ENCODE measurements around the gene VCL. TPM values are rescaled to one million over a fixed set of nuclear protein-coding genes. Genes with fewer than 3 reads are reported as not detected.

VCL gene
- polyA plus RNA-seq, 1 of the 3 experiments (the other 2 are of a cell fraction) = 147 TPM

DNA sequence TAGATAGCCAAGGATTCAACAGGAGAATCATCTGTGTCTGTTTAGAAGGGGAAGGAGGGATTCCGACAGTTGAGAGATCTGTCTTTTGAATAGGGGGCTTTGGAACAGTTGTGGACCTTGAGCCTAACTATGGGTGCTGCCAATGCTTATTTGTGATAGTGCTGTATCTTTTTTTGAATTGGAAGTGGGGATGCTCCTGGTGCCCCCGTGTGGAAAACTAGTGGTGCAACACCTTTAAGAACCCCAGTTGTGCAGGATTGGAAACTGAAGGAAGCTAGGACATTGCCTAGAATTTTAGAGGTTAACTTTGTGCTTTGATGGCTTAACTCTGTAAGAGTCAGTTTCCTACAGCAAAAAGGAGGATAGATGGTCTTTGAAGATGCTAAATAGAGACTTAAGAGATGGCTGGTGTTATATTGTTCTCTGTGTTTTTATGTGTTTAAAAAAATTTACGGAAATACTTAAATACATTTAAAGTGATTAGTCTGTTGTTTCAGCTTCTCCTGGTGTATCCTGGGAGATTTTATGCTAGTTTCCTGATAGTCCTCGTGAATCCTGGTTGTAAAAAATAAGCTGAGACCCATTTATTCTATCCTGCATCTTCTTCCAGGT lies 83.4 kb downstream of the VCL start (continued):
- TF ChIP-seq, protein P1, sequence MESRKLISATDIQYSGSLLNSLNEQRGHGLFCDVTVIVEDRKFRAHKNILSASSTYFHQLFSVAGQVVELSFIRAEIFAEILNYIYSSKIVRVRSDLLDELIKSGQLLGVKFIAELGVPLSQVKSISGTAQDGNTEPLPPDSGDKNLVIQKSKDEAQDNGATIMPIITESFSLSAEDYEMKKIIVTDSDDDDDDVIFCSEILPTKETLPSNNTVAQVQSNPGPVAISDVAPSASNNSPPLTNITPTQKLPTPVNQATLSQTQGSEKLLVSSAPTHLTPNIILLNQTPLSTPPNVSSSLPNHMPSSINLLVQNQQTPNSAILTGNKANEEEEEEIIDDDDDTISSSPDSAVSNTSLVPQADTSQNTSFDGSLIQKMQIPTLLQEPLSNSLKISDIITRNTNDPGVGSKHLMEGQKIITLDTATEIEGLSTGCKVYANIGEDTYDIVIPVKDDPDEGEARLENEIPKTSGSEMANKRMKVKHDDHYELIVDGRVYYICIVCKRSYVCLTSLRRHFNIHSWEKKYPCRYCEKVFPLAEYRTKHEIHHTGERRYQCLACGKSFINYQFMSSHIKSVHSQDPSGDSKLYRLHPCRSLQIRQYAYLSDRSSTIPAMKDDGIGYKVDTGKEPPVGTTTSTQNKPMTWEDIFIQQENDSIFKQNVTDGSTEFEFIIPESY (IDR thresholded peaks at IDR 0.05; ENCODE audit: borderline replicate concordance, low read depth) = no peak
- TF ChIP-seq, protein P2, sequence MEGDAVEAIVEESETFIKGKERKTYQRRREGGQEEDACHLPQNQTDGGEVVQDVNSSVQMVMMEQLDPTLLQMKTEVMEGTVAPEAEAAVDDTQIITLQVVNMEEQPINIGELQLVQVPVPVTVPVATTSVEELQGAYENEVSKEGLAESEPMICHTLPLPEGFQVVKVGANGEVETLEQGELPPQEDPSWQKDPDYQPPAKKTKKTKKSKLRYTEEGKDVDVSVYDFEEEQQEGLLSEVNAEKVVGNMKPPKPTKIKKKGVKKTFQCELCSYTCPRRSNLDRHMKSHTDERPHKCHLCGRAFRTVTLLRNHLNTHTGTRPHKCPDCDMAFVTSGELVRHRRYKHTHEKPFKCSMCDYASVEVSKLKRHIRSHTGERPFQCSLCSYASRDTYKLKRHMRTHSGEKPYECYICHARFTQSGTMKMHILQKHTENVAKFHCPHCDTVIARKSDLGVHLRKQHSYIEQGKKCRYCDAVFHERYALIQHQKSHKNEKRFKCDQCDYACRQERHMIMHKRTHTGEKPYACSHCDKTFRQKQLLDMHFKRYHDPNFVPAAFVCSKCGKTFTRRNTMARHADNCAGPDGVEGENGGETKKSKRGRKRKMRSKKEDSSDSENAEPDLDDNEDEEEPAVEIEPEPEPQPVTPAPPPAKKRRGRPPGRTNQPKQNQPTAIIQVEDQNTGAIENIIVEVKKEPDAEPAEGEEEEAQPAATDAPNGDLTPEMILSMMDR (IDR thresholded peaks at IDR 0.05) = peak; percentile 85
- no peak for TF ChIP-seq SIN3A (IDR thresholded peaks at IDR 0.05; ENCODE audit: borderline replicate concordance, low read depth, low read length)
- TF ChIP-seq MEF2A (IDR thresholded peaks at IDR 0.05; ENCODE audit: borderline replicate concordance, low read depth) = no peak
- no peak for TF ChIP-seq RXRA (IDR thresholded peaks at IDR 0.05; ENCODE audit: borderline replicate concordance, low read depth)
- no peak for TF ChIP-seq RCOR1 (IDR thresholded peaks at IDR 0.05; ENCODE audit: low read length)
- TF ChIP-seq NFIC (IDR thresholded peaks at IDR 0.05; ENCODE audit: borderline replicate concordance) = no peak
- TF ChIP-seq POLR2AphosphoS5 (IDR thresholded peaks at IDR 0.05; ENCODE audit: low read depth, low read length) = no peak
- TF ChIP-seq ELF1 (IDR thresholded peaks at IDR 0.05) = no peak

DNA sequence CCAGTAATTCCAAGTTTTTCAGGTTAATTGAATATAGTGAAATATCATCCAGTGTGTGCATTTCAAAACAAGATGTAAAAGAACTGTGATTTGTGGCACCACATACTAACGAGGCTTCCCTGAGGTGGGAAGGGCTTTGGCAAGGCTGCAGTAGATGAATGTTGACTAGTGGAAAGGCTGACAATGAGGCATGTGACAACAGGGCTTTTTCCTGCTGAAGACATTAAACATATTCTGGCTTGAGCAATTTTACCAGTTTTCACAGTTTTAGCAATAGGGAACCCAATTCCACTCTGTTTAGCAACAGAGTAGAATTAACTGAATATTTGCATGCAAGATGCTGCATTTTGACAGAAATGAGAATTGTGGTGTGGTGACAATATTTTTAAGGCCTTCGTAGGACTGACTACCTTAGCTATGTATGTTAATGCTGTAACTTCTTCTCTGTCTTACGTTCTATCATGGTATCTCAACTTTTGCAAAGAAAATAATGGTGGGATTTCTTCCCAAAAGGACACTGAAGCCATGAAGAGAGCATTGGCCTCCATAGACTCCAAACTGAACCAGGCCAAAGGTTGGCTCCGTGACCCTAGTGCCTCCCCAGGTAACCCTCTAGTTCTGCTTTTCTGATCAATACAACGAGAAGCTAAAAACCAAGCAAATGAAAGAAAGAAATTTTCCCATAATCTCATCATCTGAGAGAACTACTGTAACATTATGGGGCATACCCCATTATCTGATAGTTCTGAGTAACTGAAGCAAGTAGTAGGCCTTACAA lies 84.2 kb downstream of the VCL start:
- POLR2A ChIA-PET = no interaction called here
- Histone ChIP-seq H3K36me3 (replicated peaks in 1 of 2; ENCODE audit: control insufficient read depth in 1 of 2, insufficient read depth in 2 of 2, low read length in 1 of 2) (peaks cover 29 to 57% of the 10 kb centered on the region in 2 experiments), H3K27ac (ENCODE audit: low read depth in 2 of 2, low read length in 1 of 2) (no peak overlapping the region)
- TF ChIP-seq, protein P3, sequence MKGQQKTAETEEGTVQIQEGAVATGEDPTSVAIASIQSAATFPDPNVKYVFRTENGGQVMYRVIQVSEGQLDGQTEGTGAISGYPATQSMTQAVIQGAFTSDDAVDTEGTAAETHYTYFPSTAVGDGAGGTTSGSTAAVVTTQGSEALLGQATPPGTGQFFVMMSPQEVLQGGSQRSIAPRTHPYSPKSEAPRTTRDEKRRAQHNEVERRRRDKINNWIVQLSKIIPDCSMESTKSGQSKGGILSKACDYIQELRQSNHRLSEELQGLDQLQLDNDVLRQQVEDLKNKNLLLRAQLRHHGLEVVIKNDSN (IDR thresholded peaks at IDR 0.05; ENCODE audit: borderline replicate concordance, low read depth) = no peak
- TF ChIP-seq ELF1 (IDR thresholded peaks at IDR 0.05) (no peak), MXI1 (IDR thresholded peaks at IDR 0.05; ENCODE audit: low read depth, low read length) (no peak), TEAD4 (IDR thresholded peaks at IDR 0.05; ENCODE audit: borderline replicate concordance, insufficient read depth) (no peak), MEF2A (IDR thresholded peaks at IDR 0.05; ENCODE audit: borderline replicate concordance, low read depth) (no peak), RAD21 (IDR thresholded peaks at IDR 0.05; ENCODE audit: low read length) (no peak), GABPA (IDR thresholded peaks at IDR 0.05; ENCODE audit: low read depth) (no peak), TCF12 (IDR thresholded peaks at IDR 0.05) (no peak), RCOR1 (IDR thresholded peaks at IDR 0.05; ENCODE audit: low read length) (no peak), NRF1 (IDR thresholded peaks at IDR 0.05; ENCODE audit: low read depth, low read length) (no peak), EZH2phosphoT487 (IDR thresholded peaks at IDR 0.05; ENCODE audit: borderline replicate concordance, low read depth) (no peak)
- TF ChIP-seq, protein P4, sequence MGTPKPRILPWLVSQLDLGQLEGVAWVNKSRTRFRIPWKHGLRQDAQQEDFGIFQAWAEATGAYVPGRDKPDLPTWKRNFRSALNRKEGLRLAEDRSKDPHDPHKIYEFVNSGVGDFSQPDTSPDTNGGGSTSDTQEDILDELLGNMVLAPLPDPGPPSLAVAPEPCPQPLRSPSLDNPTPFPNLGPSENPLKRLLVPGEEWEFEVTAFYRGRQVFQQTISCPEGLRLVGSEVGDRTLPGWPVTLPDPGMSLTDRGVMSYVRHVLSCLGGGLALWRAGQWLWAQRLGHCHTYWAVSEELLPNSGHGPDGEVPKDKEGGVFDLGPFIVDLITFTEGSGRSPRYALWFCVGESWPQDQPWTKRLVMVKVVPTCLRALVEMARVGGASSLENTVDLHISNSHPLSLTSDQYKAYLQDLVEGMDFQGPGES (IDR thresholded peaks at IDR 0.05; ENCODE audit: low read depth, low read length) = no peak
- TF ChIP-seq, protein P2 (IDR thresholded peaks at IDR 0.05) = no peak
- TF ChIP-seq, protein P5, sequence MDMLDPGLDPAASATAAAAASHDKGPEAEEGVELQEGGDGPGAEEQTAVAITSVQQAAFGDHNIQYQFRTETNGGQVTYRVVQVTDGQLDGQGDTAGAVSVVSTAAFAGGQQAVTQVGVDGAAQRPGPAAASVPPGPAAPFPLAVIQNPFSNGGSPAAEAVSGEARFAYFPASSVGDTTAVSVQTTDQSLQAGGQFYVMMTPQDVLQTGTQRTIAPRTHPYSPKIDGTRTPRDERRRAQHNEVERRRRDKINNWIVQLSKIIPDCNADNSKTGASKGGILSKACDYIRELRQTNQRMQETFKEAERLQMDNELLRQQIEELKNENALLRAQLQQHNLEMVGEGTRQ (IDR thresholded peaks at IDR 0.05; ENCODE audit: borderline replicate concordance, low read depth, low read length) = no peak

More for the DNA sequence above, 84.2 kb downstream of the VCL start:
- peaks cover 55% of the 10 kb centered on the region for H3F3A ChIP-seq (replicated peaks; ENCODE audit: insufficient read depth)
- H3K4me1 ChIP-seq (ENCODE audit: control insufficient read depth in 1 of 2, insufficient read depth in 2 of 2, low read depth in 1 of 2, low read length in 1 of 2) = peaks cover 2 to 49% of the 10 kb centered on the region in 2 experiments; a peak in 3 of 4 replicates
- H2AFZ ChIP-seq (ENCODE audit: low read depth) = no peak overlapping the region
- H3K9me3 ChIP-seq = no peaks in the 10 kb centered on the region
- H3K27me3 ChIP-seq (ENCODE audit: insufficient read depth) = no peaks in the 10 kb centered on the region
- no peak for DNase-seq
- H3K4me3 ChIP-seq (ENCODE audit: low read depth in 2 of 2, low read length in 1 of 2) = no peak overlapping the region
- H3K9ac ChIP-seq = no peak overlapping the region
- 84% methylated on average over 5 of the region's 5 CpGs for WGBS (ENCODE audit: low lambda C conversion rate)
- peaks cover 83% of the 10 kb centered on the region for H3K79me2 ChIP-seq (ENCODE audit: insufficient read depth)
- H4K20me1 ChIP-seq (ENCODE audit: insufficient read depth) = peaks cover 9% of the 10 kb centered on the region
- no peak overlapping the region for H3K4me2 ChIP-seq
- no peaks in the 10 kb centered on the region for H3K9me2 ChIP-seq
- CTCF ChIA-PET = interaction anchor here (0.6 to 6.2 kb wide), 49 partner anchors 9 to 334 kb away, joined by 3 to 102 read pairs (median 4); no protein-coding TSS in a partner anchor

Data from SK-N-SH (cell line).